ENCODE results near the gene CRYBB2. TPM values are rescaled to one million over a fixed set of nuclear protein-coding genes. Genes with fewer than 3 reads are reported as not detected.

The CRYBB2 gene
- total RNA-seq, 1 experiment from 2014 or later = not detected

- Histone ChIP-seq H2AFZ (ENCODE audit: low read depth, low read length, poor library complexity, severe bottlenecking) (no peak overlapping the region), H3K9ac (ENCODE audit: low read length) (no peak overlapping the region), H4K20me1 (ENCODE audit: insufficient read depth) (no peaks in the 10 kb centered on the region), H3K9me3 (ENCODE audit: control insufficient read depth in 1 of 2, insufficient read depth in 1 of 2, low read depth in 1 of 2, low read length in 2 of 2) (peaks cover 0 to 5% of the 10 kb centered on the region in 2 experiments; a peak in 1 of 4 replicates), H3K27me3 (ENCODE audit: insufficient read depth, low read length) (peaks cover 15% of the 10 kb centered on the region), H3K4me2 (ENCODE audit: low read length) (no peak overlapping the region), H3K9me2 (ENCODE audit: insufficient read depth) (no peaks in the 10 kb centered on the region), H3K27ac (ENCODE audit: low read depth, low read length) (no peak overlapping the region), H3K79me2 (ENCODE audit: insufficient read depth, low read length) (no peaks in the 10 kb centered on the region), H3K4me3 (replicated peaks in 1 of 2; ENCODE audit: low read depth in 1 of 2, low read length in 2 of 2) (no peak overlapping the region), H3K4me1 (ENCODE audit: control insufficient read depth in 1 of 2, insufficient read depth in 2 of 2, low read length in 2 of 2) (no peaks in the 10 kb centered on the region), H3K36me3 (ENCODE audit: control insufficient read depth in 1 of 2, insufficient read depth in 2 of 2, low read length in 2 of 2) (no peaks in the 10 kb centered on the region)
- no peak for TF ChIP-seq POLR2AphosphoS5 (IDR thresholded peaks at IDR 0.05; ENCODE audit: low read depth, low read length)
- TF ChIP-seq CBX3 (IDR thresholded peaks at IDR 0.05; ENCODE audit: low read depth) = no peak
- TF ChIP-seq ELF1 (IDR thresholded peaks at IDR 0.05; ENCODE audit: borderline replicate concordance, low read depth) = no peak
- no peak for TF ChIP-seq MAX (IDR thresholded peaks at IDR 0.05)
- TF ChIP-seq EZH2 (IDR thresholded peaks at IDR 0.05) = no peak
- TF ChIP-seq ZNF274 (IDR thresholded peaks at IDR 0.05; ENCODE audit: low read depth, low read length) = no peak
- no peak for TF ChIP-seq EZH2phosphoT487 (IDR thresholded peaks at IDR 0.05; ENCODE audit: borderline replicate concordance)
- TF ChIP-seq FOSL1 (IDR thresholded peaks at IDR 0.05; ENCODE audit: low read depth) = no peak
- no peak for TF ChIP-seq REST (IDR thresholded peaks at IDR 0.05; ENCODE audit: low read depth)
- no peak for TF ChIP-seq ATF3 (IDR thresholded peaks at IDR 0.05)
- no peak for TF ChIP-seq SRF (IDR thresholded peaks at IDR 0.05; ENCODE audit: low read depth)
- intact Hi-C loops (cut with micrococcal nuclease) = no loop called here
- ChIA-PET CTCF (no interaction called here), RAD21 (ENCODE audit: low non-redundant PET in 1 of 2, low total read pairs in 2 of 2, uncharacterized antibody in 2 of 2, unreplicated experiment in 2 of 2) (no interaction called here), POLR2A (no interaction called here)
- no peak for ATAC-seq
- BruUV-seq (replicated peaks) = no TSS peak
- DNase-seq (ENCODE audit: low read depth, low spot score) = no peak
These were observed 3.2 kb upstream of the CRYBB2 start for GRCh38 chr22:25216230-25216629.
